GM12873 (cell line): Measurements from ENCODE around the gene OSBPL6.
A peak's percentile ranks its signal among the peaks of the same experiment; 100 is the strongest.

Experiments used
- CTCF ChIP-seq: IDR thresholded peaks from 2 replicates; pipeline ENCODE4 v1.5.1; 2012; ENCODE audit warnings: low read depth, mild to moderate bottlenecking, moderate library complexity, low read length, control low read depth; ENCODE audit not compliant: insufficient read depth; ENCODE audit errors: missing control alignments

OSBPL6 gene

GRCh38 chr2:178409261-178409660 lies 214.9 kb downstream of the OSBPL6 start:
- TF ChIP-seq CTCF, result no peak

DNA sequence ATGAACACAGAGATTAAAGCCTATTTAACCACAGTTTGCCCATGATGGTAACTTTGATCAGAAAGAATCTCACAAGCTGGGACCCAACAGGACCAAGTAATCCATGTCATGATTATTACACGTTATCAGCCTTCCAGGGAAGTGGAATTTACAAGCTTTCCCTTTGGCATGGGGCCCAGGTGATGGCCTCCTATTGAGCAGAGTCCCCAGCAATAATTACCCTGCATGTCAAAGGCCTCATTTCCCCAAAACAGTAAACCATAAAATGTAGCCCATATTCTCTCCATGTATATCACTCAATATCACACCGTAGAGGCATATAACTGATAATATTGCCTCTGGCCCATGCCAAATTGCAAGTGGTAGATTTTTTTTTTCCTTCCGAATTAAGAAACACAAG lies 217.7 kb downstream of the OSBPL6 start:
- no peak for TF ChIP-seq CTCF

DNA sequence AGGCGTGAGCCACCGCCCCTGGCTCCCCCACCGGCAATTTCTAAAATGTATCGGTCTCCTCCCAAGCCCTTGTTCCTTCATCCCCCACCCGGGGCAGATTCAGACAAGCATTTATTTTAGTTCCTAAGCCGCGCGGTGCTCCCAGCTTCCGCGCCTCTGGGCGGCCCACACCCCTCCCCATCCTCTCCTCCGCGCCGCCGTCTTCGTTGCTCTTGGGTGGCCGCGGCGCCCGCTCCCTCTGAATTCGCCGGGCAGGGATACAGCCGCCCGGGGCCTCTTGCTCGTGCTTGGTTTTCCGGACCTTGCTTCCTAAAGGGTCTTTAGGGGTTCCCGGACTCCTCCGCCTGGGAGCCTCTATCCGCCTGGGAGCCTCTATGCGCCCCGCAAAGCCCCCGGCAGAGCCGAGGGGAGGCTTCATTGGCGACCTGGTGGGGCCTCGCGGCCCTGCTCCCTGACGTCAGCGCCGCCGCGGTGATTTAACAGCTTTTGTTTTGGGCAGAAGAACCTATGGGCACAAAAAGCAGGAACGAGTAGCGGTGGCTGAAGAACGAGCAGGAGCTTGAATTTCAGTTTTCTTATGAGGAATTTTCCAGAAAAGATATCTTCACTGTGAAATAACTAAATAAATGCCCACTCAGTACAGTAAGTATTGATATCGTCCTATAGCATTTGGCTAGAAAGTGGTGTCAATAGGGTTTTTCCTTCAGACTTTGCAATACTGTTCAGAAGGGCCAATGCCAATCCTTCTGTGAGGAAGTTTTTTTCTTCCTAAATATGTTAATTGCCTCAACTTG lies 219.4 kb downstream of the OSBPL6 start:
- TF ChIP-seq CTCF, result no peak

GRCh38 chr2:178414266-178415247 lies 220.2 kb downstream of the OSBPL6 start:
- peak; percentile 94 for TF ChIP-seq CTCF

DNA sequence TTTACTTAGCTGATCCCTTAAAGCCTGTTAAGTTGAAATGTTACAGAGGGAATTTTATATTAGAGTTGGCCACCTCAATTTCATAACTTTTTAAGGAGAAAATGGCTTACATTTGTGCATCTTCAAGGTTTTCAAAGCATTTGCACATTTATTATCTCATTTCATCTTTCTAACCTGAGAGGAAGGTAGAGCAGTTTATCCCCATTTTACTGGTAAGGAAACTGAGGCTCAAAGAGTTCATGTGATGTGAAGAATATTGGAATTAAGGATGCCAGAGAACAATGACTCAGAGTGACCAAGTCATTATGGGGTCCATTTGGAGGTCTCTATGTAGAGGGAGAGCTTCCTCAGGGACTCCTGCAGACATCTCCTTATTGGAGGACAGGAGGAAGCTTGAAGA lies 221.7 kb downstream of the OSBPL6 start:
- no peak for TF ChIP-seq CTCF

DNA sequence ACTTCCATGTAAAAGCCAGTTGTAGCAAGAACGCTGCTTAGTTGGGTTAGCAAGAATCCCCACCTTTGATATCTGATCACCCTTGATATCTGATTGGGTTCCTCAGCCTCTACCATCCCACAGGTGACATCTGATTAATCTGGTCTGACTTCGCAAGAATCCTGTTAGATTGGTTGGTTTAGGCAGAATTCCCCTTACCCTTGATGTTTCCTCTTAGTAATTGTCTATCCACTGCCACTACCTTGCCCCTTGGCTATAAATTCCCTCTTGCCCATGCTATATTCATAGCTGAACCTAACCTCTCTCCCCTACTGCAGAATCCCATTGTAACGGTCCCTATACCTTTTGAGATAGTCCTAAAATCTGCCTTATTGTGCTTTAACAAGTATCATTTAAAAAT lies 223.6 kb downstream of the OSBPL6 start:
- TF ChIP-seq CTCF, result no peak

- no peak for TF ChIP-seq CTCF
Observed at GRCh38 chr2:178418426-178418825, 224.1 kb downstream of the OSBPL6 start.
